ENCODE data around the gene SKAP2.

SKAP2 gene

GRCh38 chr7:26864309-26865093 lies at the start of gene SKAP2:
TSS of gene SKAP2 (minus strand) at chr7:26864590. CDS start at chr7:26864429, 161 bp downstream.
- DNase-seq (ENCODE audit: low spot score) = peak; percentile 93
- peaks cover 55% of the 10 kb centered on the region for H3K27me3 Mint-ChIP-seq (ENCODE audit: low read depth)
- H3K36me3 Mint-ChIP-seq (ENCODE audit: low read depth) = peaks cover 2% of the 10 kb centered on the region
- H3K27ac Mint-ChIP-seq = peak within 1 kb of the TSS; percentile 56
- peaks cover 7% of the 10 kb centered on the region for H3K9me3 Mint-ChIP-seq
- peaks cover 16% of the 10 kb centered on the region for H3K4me1 Mint-ChIP-seq (ENCODE audit: low read depth)
- H3K4me3 Mint-ChIP-seq = peak within 1 kb of the TSS; percentile 93

- peaks cover 7% of the 10 kb centered on the region for H3K27me3 Mint-ChIP-seq (ENCODE audit: low read depth)
- DNase-seq (ENCODE audit: low spot score) = no peak
- H3K4me3 Mint-ChIP-seq = no peak overlapping the region
- H3K4me1 Mint-ChIP-seq (ENCODE audit: low read depth) = no peaks in the 10 kb centered on the region
- no peaks in the 10 kb centered on the region for H3K36me3 Mint-ChIP-seq (ENCODE audit: low read depth)
- H3K27ac Mint-ChIP-seq = no peak overlapping the region
- no peaks in the 10 kb centered on the region for H3K9me3 Mint-ChIP-seq
Observed at GRCh38 chr7:26912933-26913536, 48.6 kb upstream of the SKAP2 start.

GRCh38 chr7:26912338-26912737 lies 47.9 kb upstream of the SKAP2 start:
- DNase-seq (ENCODE audit: low spot score) = no peak
- H3K9me3 Mint-ChIP-seq = no peaks in the 10 kb centered on the region
- no peak overlapping the region for H3K4me3 Mint-ChIP-seq
- H3K36me3 Mint-ChIP-seq (ENCODE audit: low read depth) = no peaks in the 10 kb centered on the region
- no peak overlapping the region for H3K27ac Mint-ChIP-seq
- no peaks in the 10 kb centered on the region for H3K4me1 Mint-ChIP-seq (ENCODE audit: low read depth)
- H3K27me3 Mint-ChIP-seq (ENCODE audit: low read depth) = peaks cover 4% of the 10 kb centered on the region

DNA sequence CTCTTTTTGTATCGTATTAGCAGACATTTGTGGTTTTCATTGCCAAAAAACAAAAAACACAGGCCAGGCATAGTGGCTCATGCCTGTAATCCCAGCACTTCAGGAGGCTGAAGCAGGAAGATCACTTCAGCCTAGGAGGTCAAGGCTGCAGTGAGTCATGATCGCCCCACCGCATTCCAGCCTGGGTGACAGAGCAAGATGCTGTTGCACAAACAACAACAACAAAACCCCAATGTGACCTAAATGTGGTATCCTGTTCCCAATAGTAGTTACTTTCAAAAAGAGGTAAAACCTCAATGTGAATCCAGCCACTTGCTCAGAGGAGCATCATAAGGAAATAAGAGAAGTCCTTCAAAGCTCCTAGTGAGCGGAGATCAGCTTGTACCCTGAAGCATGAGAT lies 45.8 kb upstream of the SKAP2 start:
- Mint-ChIP-seq H3K9me3 (no peaks in the 10 kb centered on the region), H3K4me3 (no peak overlapping the region), H3K4me1 (ENCODE audit: low read depth) (no peaks in the 10 kb centered on the region), H3K27me3 (ENCODE audit: low read depth) (peaks cover 6% of the 10 kb centered on the region), H3K27ac (no peak overlapping the region), H3K36me3 (ENCODE audit: low read depth) (no peaks in the 10 kb centered on the region)
- no peak for DNase-seq (ENCODE audit: low spot score)

GRCh38 chr7:26900251-26900650 lies 35.9 kb upstream of the SKAP2 start:
- Mint-ChIP-seq H3K27me3 (ENCODE audit: low read depth) (peaks cover 9% of the 10 kb centered on the region), H3K4me3 (no peak overlapping the region), H3K27ac (no peak overlapping the region), H3K4me1 (ENCODE audit: low read depth) (no peaks in the 10 kb centered on the region), H3K36me3 (ENCODE audit: low read depth) (no peaks in the 10 kb centered on the region), H3K9me3 (no peaks in the 10 kb centered on the region)
- no peak for DNase-seq (ENCODE audit: low spot score)

GRCh38 chr7:26899519-26899918 lies 35.1 kb upstream of the SKAP2 start:
- H3K9me3 Mint-ChIP-seq = no peaks in the 10 kb centered on the region
- DNase-seq (ENCODE audit: low spot score) = no peak
- no peak overlapping the region for H3K4me3 Mint-ChIP-seq
- no peaks in the 10 kb centered on the region for H3K36me3 Mint-ChIP-seq (ENCODE audit: low read depth)
- H3K27me3 Mint-ChIP-seq (ENCODE audit: low read depth) = peaks cover 9% of the 10 kb centered on the region
- H3K27ac Mint-ChIP-seq = no peak overlapping the region
- no peaks in the 10 kb centered on the region for H3K4me1 Mint-ChIP-seq (ENCODE audit: low read depth)

GRCh38 chr7:26898891-26899290 lies 34.5 kb upstream of the SKAP2 start:
- DNase-seq (ENCODE audit: low spot score) = no peak
- Mint-ChIP-seq H3K27ac (no peak overlapping the region), H3K9me3 (no peaks in the 10 kb centered on the region), H3K4me1 (ENCODE audit: low read depth) (no peaks in the 10 kb centered on the region), H3K27me3 (ENCODE audit: low read depth) (peaks cover 9% of the 10 kb centered on the region), H3K4me3 (no peak overlapping the region), H3K36me3 (ENCODE audit: low read depth) (no peaks in the 10 kb centered on the region)

- Mint-ChIP-seq H3K27me3 (ENCODE audit: low read depth) (peaks cover 14% of the 10 kb centered on the region), H3K9me3 (no peaks in the 10 kb centered on the region), H3K4me1 (ENCODE audit: low read depth) (no peaks in the 10 kb centered on the region), H3K27ac (no peak overlapping the region), H3K4me3 (no peak overlapping the region), H3K36me3 (ENCODE audit: low read depth) (no peaks in the 10 kb centered on the region)
- no peak for DNase-seq (ENCODE audit: low spot score)
Observed at GRCh38 chr7:26897928-26898327, 33.5 kb upstream of the SKAP2 start.

GRCh38 chr7:26891400-26892350 lies 27.3 kb upstream of the SKAP2 start:
- Mint-ChIP-seq H3K27ac (no peak overlapping the region), H3K9me3 (no peaks in the 10 kb centered on the region), H3K36me3 (ENCODE audit: low read depth) (no peaks in the 10 kb centered on the region), H3K4me3 (no peak overlapping the region), H3K27me3 (ENCODE audit: low read depth) (peaks cover 23% of the 10 kb centered on the region), H3K4me1 (ENCODE audit: low read depth) (peaks cover 3% of the 10 kb centered on the region)
- no peak for DNase-seq (ENCODE audit: low spot score)

- Mint-ChIP-seq H3K36me3 (ENCODE audit: low read depth) (no peaks in the 10 kb centered on the region), H3K27ac (no peak overlapping the region), H3K9me3 (peaks cover 14% of the 10 kb centered on the region), H3K4me1 (ENCODE audit: low read depth) (no peaks in the 10 kb centered on the region), H3K27me3 (ENCODE audit: low read depth) (peaks cover 13% of the 10 kb centered on the region), H3K4me3 (no peak overlapping the region)
- no peak for DNase-seq (ENCODE audit: low spot score)
Observed at GRCh38 chr7:26880852-26881251, 16.5 kb upstream of the SKAP2 start.

DNA sequence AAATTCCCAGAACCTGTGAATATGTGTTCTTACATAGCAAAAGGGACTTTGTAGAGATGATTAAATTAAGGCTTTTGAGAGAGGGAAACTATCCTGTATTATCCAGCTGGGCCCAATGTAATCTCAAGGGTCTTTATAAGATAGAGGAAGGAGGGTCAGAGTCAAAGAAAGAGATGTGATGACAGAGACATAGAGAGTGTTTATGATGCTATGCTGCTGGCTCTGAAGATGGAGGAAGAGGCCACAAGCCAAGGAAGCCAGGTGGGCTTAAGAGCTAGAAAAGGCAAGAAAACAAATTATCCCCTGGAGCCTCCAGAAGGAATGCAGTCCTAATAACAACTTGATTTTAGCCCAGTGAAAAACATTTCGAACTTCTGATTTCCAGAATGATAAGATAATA lies 15.3 kb upstream of the SKAP2 start:
- H3K4me1 Mint-ChIP-seq (ENCODE audit: low read depth) = no peaks in the 10 kb centered on the region
- H3K27ac Mint-ChIP-seq = no peak overlapping the region
- no peak overlapping the region for H3K4me3 Mint-ChIP-seq
- no peak for DNase-seq (ENCODE audit: low spot score)
- H3K27me3 Mint-ChIP-seq (ENCODE audit: low read depth) = peaks cover 10% of the 10 kb centered on the region
- peaks cover 3% of the 10 kb centered on the region for H3K9me3 Mint-ChIP-seq
- no peaks in the 10 kb centered on the region for H3K36me3 Mint-ChIP-seq (ENCODE audit: low read depth)

GRCh38 chr7:26868841-26869495 lies 4.6 kb upstream of the SKAP2 start:
- H3K9me3 Mint-ChIP-seq = peaks cover 7% of the 10 kb centered on the region
- peaks cover 2% of the 10 kb centered on the region for H3K36me3 Mint-ChIP-seq (ENCODE audit: low read depth)
- H3K4me3 Mint-ChIP-seq = no peak overlapping the region
- H3K27me3 Mint-ChIP-seq (ENCODE audit: low read depth) = peaks cover 30% of the 10 kb centered on the region
- H3K4me1 Mint-ChIP-seq (ENCODE audit: low read depth) = peaks cover 10% of the 10 kb centered on the region
- DNase-seq (ENCODE audit: low spot score) = no peak
- H3K27ac Mint-ChIP-seq = no peak overlapping the region

GRCh38 chr7:26865094-26865388 lies 651 bp upstream of the SKAP2 start:
- Mint-ChIP-seq H3K4me3 (peak overlapping the region; percentile 93), H3K9me3 (peaks cover 7% of the 10 kb centered on the region), H3K36me3 (ENCODE audit: low read depth) (peaks cover 2% of the 10 kb centered on the region), H3K27me3 (ENCODE audit: low read depth) (peaks cover 55% of the 10 kb centered on the region), H3K27ac (peak overlapping the region; percentile 56), H3K4me1 (ENCODE audit: low read depth) (peaks cover 16% of the 10 kb centered on the region)
- DNase-seq (ENCODE audit: low spot score) = no peak

All from T-helper 2 cell treated with Interferon-gamma antibody and Interleukin-4, amounts not matched to agents 5 μg/mL and 100 μg/mL, for 36 hours (primary cell).